NCI-H82 (cell line): ENCODE data around the gene PAIP1.
"Not testable (repeated sequence)": the region's sequence is repeated elsewhere in the genome, so short reads cannot be mapped to it uniquely, and the experiment has no call there.

Source experiments
- DNase-seq: peaks from one replicate; lab custom pipeline; 2025; lab: John Stamatoyannopoulos, UW

PAIP1 gene, protein sequence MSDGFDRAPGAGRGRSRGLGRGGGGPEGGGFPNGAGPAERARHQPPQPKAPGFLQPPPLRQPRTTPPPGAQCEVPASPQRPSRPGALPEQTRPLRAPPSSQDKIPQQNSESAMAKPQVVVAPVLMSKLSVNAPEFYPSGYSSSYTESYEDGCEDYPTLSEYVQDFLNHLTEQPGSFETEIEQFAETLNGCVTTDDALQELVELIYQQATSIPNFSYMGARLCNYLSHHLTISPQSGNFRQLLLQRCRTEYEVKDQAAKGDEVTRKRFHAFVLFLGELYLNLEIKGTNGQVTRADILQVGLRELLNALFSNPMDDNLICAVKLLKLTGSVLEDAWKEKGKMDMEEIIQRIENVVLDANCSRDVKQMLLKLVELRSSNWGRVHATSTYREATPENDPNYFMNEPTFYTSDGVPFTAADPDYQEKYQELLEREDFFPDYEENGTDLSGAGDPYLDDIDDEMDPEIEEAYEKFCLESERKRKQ

DNA sequence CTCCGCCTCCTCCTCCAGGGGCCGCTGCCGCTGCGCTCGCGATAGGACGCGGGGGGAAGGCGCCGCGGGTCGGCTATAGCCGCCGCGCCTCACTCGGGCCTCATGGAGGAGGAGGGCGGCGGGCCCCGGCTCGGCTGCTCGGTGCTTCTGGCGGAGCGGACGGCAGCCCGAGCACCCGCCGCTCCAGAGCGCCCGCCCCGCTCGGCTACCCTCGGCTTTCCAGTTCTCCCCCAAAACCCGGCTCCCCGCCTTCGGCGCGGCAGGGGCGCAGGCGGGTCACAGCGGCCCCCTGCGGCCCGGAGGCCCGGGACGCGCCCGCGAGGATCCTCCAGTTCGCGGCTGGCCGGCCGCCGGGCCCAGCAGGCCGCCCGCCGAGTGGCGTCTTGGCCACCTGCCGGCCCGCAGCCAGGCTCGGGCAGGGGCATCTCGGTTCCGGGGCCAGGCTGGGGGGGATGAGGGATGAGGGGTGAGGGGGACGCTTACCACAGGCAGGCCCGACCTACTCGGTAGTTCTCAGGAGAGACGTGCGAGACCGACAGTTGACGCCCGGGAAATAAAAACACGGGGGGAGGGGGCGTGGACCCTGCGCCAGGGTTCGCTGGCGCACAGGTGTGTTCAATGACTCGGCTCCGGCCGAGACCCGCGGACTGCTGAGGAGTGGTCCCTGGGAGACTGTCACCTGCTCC, at the start of gene PAIP1:
PAIP1 (minus strand) TSS at position 221 of the 686 bp plus-strand sequence. CDS start 231 bp downstream, outside the sequence.
- peak; percentile 84 for DNase-seq

DNA sequence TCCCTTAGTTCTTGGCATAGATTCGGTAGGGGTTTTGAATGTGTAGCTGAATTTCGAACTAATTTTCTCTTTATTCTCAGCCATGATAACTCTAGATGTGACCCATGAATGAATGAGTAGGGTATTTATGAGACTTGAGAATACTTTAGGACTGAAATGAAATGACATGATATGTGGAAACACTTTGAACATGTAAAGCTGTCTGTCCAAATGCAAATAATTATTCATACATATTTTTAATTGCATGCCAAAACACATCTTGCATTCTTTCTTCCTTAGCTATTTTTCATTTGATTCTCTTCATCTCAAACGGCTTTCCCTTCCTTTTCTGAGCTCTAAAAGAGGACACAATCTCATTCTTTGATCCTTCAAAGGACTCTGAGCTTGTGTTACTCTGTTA, 49.5 kb upstream of the PAIP1 start:
- DNase-seq = no peak

DNA sequence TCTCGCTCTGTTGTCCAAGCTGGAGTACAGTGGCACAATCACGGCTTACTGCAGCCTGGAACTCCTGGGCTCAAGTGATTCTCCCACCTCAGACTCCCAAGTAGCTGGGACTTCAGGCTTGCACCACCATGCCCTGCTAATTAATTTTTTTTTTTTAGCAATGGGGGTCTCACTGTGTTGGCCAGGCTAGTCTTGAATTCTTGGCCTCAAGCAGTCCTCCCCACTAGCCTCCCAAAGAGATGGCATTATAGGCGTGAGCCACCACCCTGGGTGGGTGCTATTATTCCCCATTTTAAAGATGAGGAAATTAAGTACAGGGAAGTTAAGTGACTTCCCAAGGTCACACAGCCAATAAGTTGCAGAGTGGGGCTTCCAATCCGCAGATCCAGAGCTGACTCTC, 47.8 kb upstream of the PAIP1 start:
- DNase-seq = no peak

DNA sequence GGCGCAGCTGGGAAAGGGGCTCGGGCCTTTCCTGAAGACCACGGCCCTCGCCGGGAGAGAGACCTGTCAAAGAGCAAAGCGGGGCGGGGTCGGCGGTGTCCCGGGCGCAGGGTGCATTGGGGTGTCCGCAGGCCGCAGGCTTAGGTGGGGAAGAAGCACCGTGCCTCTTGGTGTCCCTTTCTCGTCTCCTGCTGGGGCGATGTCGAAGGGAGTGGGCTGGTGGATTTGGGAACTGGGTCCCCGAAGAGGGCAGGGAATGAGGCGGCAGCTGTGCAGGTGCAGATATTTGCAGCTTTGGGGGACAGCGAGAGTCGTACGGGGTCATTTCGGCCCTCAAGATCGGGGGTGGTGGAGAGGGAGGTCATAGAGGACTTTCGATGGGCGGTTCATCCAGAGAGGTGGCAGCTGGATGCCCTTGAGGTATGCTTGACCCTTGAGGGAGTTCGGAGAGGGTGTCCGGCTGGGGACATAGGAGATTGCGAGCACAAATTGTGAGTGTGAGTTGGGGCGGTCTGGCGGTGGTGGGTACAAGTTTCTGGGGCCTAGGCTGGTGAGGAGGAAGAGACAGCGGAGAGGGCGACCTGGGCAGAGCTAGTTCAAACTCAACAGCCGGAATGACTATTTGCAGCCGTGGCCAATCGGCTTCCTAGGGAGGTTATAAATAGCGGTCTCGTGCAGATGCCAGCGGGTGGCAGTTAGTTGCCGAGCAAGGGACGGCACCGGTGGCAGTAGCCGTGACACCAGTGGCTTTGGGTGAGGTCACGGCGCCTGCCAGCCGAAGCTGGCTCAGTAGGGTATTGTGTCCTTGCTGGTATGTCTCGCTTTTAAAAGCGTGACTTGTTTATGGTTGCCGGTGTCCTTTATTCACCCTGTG, 46.7 kb upstream of the PAIP1 start:
- peak; percentile 34 for DNase-seq

DNA sequence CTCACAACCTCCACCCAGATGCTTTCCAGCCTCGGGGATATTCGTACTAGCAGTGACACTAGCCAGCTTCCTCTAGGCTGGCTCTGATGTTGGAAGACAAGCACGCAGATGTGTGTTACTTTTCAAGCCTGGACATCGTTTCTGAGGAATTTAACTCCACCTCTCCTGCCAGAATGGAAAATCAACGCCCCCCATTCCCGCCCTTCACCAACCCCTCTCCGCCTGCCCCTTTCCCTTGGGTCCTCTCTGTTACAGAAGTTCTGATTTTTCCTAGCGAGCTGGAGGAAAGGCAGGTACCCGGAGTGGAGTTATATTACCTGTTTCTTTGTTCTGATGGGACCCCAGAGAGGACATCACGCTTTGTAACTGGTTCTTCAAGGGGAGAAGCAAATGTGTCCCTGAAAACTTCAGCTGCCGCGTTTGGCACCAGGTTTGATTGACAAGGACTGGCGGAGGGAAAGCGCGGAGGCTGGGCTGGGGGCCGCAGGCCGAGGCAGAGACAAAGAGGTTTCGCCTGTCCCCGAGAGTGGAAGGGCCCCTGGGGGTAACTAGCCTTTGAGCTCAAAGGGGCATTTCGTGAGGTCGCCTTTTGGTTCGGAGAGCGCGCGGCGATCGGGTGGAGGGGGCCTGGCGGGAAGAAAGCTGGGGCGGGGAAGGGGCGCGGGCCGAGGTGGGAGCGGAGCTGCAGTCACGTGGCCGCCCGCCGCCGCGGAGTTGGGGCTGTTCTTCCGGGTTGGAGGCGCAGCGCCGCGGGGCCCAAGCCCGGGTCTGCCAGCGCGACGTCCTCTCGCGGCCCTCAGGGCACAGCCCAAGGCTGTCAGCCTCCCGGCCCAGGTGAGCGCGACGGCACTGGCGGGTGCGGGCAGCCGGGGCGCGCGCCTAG, 45.8 kb upstream of the PAIP1 start, which contains the start of gene NNT:
NNT (plus strand) TSS at position 720 of the 883 bp plus-strand sequence. CDS start 6,016 bp downstream, outside the sequence.
- peak; percentile 71 for DNase-seq

DNA sequence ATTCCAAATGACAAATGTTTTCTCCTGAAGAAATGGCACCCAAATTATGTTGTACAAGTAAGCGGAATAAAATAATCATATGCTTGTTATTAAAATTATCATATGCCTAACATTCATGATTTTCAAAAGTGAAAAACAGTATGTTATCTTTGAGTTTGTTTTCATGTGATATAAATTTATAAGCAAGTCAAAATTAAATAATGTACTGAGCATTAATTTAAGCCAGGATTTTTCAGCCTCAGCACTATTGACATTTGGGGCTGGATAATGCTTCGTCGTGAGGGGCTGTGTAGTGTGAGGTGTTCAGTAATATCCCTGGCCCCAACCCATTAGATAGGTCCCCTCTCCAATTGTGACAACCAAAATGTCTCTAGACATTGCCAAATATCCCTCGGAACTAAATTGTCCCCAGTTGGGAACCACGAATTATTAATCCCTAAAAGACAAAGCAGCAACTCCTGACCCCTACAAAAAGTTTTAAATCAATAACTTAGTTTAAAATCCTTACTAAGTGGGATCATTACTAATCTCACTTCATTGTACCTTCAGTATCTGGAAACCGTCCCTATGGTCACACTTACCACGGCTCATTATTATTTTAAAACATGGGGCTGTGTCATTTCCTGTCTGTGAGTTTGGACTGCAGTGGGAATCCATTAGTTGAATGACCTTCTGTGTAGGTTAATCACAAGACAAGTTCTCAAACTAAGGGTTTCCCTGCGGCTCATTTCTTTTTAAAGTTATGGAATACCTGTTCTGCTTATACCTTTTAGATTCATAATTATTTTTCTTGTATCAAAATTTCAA, 44.8 kb upstream of the PAIP1 start:
- peak; percentile 26 for DNase-seq

DNA sequence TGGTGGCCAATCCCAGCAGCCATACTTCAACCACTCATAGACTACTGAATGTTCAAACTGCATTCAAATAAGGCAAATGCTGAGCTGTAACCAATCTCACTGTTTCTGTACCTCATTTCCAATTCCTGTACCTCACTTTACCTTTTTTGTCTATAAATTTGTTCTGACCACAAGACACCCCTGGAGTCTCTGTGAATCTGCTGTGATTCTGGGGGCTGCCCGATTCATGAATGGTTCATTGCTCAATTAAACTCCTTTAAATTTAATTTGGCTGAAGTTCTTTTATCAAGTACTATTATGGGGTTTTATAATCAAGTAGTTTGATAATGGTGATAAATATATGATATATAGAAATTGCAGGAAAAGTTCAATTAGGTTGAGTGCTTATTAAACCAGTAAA, 42.0 kb upstream of the PAIP1 start:
- DNase-seq = not testable (repeated sequence)

DNA sequence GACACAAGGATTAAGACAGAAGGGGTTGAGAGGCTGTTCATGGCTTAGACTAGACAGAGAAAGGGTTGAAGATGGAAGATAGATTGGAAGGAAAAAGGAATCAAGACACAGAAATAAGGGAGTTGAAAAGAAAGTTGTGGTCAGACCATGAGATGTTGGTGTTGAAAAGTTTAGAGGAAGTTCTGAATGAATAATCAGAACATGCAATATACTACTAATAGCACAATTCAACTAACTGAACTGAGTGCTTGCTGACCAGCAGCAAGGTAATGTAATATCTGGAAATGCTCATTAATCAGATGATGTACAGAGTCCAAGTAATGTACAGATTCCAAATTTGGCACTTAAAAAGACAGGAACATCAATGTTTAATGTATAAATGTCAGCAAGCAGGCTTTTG, 35.5 kb upstream of the PAIP1 start:
- DNase-seq = no peak

DNA sequence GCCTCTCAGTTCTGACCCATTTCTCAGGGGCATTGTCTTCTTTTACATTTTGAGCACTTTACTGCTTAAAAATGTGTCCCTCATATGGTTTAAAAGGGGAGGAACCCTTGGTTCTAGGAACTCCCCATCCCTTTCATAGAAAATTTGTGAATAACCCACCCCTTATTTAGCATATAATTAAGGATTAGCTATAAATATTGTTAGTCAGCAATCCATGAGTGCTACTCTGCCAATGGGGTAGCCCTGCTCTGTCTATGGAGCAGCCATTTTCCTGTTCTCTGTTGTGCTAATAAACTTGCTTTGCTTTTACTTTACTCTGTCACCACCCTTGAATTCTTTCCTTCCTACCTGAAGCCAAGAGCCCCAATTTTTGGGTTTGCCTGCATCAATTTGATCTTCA, 33.8 kb upstream of the PAIP1 start:
- DNase-seq = no peak

DNA sequence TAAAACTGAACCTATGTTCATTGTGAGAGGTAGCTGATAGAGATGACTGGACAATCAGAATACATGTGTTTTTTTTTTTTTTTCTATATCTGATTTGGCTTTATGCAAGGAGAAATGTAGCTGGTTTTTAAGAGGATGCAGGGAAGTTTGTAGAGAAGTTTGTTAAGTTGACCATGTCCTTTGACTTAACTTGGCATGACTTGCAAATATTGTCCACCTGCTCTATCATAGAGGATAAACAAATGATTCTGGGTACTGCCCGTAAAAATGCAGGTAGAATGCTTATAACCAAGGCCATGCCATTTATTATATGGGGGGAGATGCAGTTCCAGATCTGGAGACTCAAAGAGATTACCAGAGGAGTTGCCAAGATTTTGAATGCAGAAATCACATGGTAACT, 32.4 kb upstream of the PAIP1 start:
- DNase-seq = no peak

DNA sequence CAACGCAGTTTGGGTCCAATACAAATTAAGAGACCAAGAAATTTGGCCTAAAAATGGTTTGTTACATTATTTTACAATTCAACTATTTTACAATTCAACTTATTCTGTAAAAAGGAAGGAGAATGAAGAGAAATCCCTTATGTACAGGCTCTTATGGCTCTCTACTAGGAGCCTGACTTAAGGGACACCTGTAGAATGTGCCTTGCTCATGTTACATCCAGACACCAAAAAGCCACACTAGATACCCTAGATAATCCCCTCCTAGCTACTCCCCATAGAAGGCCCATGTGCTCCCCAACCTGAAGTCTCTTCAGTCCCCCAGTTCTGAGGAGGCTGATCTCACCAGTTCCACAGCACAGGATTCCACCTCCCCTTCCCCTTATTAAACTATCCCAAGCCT, 32.0 kb upstream of the PAIP1 start:
- DNase-seq = no peak

DNA sequence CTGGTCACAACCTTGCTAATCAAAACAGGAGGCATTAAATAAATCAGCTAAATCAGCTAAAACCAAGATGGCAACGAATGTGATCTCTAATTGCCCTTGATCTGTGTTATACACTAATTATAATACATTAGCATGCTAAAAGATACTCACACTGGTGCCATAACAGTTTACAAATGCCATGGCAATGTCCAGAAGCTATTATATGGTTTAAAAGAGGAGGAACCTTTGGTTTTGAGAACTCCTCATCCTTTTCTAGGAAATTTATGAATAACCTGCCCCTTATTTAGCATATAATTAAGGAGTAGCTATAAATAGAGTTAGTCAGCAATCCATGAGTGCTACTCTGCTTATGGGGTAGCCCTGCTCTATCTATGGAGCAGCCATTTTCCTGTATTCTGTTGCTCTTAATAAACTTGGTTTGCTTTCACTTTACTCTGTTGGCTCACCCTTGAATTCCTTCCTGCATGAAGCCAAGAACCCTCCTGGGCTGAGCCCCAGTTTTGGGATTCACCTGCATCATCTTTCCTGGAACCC, 27.4 kb upstream of the PAIP1 start:
- DNase-seq = no peak

DNA sequence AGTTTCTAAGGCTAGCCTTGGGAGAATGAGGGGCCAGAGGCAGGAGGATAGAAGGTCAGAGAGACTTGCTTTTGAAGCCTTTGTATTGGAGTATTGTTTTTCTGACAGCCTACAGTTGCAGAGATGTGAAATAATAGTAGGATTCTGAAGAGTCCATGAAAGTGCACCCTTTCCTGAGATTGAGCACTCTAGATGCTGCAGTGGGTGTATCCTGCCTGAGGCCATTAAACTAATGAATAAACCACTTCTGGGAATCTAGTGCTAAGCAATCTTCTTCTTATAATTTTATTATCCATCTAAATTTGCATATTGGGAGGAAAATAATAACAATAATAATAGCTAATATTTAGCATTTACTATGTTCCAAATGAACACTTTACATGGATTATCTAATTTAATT, 26.8 kb upstream of the PAIP1 start:
- no peak for DNase-seq

DNA sequence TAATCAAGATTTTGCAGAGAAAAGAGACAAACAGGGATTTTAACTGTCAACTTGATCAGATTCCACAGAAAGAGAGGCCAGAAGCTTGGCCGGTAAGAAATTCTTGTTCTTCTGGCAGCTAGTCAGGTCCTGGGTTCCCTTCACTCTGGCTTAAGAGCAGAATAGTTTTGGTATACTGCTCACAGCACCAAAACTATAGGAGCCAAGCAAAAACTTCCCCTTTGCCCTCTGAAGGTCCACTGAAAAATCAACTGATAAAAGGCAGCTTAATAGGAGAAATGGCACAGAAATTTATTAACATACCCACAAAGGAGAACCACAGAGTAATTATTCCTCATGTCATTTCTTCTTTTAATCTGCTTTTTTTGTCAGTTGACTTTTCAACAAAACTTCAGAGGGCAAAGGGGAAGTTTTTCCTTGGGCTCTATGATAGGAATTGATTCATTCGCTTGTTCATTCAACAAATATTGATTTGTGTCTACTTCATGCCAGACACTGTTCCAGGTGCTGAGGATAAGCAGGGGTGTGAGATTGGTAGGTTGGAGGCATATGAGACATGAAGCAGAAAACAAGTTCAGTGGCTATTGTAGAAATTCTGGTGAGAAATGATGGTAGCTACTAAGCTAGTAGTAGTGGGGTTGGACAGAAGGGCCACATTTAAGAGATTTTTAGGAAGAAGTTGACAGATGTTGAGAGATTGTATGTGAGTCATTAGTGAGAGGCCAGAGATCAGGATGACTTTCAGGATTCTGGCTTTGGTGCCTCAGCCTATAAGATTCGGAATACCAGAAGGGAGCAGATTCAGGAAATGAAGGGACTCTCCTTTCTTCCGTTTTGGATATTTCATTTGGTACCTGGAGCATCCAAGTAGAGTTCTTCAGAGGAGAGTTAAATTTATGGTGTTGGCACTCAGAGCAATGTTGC, 25.5 kb upstream of the PAIP1 start:
- peak; percentile 29 for DNase-seq

DNA sequence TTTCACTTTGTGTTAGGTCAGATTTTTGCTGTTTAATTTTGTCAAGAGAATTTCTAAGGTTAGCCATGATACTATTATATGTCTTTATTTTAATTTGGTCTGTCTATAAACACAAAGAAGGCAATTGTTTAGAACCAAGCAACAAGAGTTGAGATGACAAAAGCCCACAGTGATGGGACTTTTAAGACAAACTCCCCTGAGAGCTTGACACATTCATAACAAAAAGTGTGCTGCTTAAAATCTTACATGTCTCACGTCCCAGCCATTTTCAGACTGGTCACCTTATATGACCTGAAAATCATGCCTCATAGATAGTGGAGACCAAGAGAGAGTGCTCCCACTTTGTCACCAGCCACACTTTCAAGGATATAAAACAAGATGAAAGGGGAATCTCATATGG, 24.5 kb upstream of the PAIP1 start:
- peak; percentile 25 for DNase-seq

DNA sequence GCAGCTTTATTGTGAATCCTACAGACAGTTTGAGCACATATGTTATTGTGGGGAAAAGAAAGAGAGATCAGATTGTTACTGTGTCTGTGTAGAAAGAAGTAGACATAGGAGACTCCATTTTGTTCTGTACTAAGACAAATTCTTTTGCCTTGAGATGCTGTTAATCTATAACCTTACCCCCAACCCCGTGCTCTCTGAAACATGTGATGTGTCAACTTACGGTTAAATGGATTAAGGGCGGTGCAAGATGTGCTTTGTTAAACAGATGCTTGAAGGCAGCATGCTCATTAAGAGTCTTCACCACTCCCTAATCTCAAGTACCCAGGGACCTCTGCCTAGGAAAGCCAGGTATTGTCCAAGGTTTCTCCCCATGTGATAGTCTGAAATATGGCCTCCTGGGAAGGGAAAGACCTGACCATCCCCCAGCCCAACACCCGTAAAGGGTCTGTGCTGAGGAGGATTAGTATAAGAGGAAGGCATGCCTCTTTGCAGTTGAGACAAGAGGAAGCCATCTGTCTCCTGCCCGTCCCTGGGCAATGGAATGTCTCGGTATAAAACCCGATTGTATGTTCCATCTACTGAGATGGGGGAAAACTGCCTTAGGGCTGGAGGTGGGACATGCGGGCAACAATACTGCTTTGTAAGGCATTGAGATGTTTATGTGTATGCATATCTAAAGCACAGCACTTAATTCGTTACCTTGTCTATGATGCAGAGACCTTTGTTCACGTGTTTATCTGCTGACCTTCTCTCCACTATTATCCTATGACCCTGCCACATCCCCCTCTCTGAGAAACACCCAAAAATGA, 23.7 kb upstream of the PAIP1 start:
- peak; percentile 93 for DNase-seq

DNA sequence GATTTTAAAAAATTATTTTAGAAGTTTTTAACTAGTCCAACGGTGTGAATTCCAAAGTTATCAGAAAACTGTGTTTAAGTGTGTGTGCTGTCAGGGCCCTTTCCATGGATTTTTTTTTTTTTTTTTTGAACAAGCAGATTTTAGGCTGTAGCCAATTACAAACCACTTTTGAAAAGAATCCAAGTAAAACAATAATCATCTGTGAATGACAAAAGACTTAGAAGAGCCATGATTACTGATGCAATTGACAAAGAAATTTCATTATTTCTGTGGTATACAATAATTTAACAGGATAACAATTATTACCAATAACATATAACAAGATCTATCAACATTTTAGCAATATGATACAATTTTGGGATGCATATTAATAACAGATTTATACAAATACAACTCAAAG, 16.2 kb upstream of the PAIP1 start:
- no peak for DNase-seq

DNA sequence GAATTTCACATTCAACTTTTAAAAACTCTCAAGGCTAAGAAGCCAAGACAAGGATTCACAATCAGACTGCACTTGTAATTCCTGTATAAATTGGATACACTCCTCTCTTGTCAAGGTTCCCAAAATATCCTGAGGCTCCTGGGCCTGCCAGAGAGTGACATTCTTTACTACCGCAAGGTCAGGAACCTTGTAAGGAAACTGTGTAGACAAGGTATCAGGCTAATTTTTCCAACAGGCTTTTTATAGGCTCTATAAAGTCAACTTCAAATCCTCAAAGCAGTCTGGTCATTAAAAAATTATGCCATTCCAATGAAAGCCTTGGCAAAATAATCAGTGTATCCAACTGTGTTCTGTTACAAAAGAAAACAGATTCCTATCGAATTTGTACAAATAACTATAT, 15.5 kb upstream of the PAIP1 start:
- DNase-seq = no peak
